Dedifferentiated amniotic fluid mesenchymal stem cell (primary cell): Measurements from ENCODE around the gene SHMT1.
A peak's percentile ranks its signal among the peaks of the same experiment; 100 is the strongest.
"Not testable (repeated sequence)": the region's sequence is repeated elsewhere in the genome, so short reads cannot be mapped to it uniquely, and the experiment has no call there.

Experiments
- DNase-seq: peaks from one replicate; pipeline ENCODE4 v3.0.0-alpha.2; 2016; ENCODE audit errors: extremely low spot score

Gene SHMT1

DNA sequence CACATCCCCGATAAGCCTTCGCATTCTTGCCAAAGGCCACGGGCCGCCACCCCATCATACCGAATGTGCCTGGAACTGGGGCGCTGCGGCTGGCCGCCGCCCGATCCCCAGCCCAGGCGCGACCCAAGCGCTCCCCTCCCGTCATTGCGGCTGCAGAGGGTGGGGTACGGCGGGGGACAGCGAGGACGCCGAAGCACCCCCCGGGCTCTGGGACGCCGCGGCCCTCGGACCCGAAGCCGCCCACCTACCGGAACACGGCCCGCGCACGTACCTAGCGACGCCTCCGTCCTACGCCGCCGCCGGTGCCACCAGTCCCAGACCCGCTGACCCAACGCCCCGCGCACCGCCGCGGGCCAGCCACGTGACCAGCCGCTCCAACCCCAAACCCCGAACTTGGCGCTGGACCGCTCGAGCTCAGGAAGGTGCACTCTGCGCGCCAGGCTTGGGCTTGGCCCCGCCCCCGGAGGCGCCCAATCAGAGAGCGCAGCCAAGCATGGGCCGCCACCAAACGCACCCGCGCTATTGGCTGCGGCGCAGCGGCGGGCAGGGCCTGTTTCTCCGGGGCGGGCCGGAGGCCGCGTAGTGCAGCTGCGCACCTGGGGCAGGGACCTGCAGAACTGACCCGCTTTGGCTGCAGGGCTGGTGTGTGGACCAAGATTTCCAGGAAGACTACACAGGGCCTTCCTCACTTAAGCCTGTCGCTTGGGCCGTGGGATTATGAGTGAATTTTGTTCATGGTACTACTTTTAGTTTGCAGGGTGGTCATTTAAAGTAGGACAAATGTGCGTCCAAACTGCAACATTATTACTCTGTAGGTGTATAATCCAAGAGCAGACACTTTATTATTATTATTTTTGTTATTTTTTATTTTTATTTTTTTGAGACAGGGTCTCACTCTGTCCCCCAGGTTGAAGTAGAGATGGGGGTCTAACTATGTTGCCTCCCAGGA is at the start of gene SHMT1:
TSS of gene SHMT1 (minus strand) at position 450 of the 949 bp plus-strand sequence. CDS start 7,569 bp downstream, outside the sequence.
- peak; percentile 74 for DNase-seq

DNA sequence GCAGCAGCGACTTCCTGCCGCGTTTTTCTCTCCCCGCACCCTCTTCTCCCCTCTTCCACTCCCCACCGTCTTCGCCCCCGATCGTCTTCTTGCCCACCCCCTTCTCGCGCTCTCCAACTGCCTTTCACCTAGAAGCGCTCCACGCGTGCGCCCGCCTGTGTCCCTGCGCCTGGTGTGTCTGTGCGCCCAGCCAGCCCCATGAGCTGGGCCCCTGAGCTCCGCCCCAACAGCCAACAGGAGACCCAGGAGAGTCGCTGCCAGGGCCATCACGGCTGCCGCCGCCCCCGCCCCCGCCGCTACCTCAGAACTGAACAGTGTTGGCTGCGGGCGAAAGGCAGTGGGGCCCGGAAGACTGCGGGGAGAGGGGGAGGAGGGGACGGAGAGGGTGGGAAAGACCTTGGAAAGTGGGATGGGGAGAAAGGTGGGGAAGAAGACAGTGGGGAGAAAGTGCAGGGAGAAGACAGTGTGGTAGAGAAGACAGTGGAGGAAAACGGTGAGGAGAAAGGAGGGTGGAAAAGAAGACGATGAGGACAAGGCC is 48.7 kb upstream of the SHMT1 start:
- not testable (repeated sequence) for DNase-seq

DNA sequence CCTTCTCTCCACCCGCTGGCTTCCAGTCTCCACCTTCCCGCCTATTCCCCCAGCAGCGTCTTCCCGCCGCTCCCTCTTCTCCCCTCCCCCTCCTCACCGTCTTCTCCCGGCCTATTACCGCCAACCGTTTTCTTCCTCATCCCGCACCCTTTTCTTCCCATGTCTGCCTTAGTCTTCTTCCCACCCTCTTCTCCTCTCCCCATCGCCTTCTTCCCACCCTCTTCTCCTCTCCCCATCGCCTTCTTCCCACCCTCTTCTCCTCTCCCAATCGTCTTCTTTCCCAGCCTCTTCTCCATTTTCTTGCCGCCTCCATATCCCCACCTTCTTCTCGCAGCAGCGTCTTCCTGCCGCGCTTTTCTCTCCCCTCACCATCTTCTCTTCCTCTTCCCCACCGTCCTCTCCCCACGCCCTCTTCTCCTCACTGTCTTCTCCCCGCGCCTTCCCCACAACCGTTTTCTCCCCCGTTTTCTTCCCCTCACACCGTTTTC is 48.1 kb upstream of the SHMT1 start:
- not testable (repeated sequence) for DNase-seq

DNA sequence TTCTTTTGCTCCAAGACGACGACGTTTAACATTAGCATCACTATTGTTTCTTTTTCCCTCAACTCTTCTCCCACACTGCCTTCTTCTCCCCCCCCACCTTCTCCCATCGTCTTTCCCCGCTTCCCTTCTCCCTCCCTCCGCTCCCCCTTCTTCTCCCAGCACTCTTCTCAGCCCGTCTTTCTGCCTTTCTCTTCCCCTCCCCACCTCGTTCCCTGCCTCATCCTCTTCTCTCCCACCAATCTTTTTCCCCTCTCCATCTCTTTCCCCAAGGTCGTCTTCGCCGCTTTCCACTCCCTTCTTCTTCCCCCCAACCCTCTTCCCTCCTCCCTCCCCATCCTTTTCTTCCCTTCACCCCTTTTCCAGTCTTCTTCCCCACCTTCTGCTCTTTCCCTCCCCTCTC is 47.4 kb upstream of the SHMT1 start:
- not testable (repeated sequence) for DNase-seq

DNA sequence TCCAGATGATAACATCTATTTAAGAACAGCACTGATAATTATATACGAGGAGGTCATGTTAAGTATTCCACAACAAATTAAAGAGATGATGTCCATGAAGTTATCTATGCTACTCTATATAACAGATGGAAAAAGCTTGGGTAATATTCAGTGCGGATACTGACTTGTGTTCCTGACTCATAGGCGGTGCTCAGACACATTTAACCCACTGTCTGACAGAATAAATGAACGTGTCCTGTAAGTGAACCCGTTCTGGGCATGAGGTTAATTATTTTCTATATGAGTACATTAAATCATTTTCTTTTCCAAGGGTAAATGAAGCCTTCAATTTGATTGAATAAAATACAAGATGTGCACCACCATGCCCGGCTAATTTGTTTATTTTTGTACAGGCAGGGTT is 46.0 kb upstream of the SHMT1 start:
- not testable (repeated sequence) for DNase-seq

DNA sequence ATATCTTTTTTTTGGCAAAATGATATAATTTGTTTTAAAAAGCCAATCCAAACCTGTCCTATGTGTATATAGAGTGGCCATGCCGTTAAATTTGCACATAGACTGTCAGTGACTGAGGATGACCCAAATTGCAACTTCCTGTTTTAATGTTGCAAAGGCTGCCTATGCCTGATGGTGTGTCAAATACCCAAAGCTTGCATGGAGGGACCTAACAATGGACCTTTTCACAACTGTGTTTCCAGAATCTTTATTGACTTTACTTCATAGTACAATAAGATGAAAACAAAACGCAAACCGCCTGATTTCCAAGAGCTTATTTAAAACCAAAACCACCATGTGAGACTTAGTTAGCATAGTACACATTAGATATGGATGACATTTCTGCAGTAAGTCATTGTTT is 45.6 kb upstream of the SHMT1 start:
- DNase-seq = not testable (repeated sequence)

DNA sequence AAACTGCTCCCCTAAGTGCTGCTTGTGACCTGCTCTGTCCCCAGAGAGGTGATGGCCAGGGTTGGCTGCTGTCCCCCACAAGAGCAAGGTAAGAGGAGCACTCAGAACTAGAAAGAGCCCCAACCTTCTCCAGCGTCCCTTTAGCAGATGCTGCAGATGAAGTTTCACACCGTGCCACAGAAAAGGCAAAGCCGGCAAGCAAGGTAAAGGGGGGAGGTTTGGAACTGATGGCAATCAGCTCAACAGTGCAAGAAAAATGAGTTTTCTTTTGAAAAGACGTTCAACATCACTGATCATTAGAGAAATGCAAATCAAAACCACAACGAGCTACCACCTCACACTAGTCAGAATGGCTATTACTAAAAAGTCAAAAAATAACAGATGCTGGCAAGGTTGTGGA is 40.3 kb upstream of the SHMT1 start:
- DNase-seq = not testable (repeated sequence)

DNA sequence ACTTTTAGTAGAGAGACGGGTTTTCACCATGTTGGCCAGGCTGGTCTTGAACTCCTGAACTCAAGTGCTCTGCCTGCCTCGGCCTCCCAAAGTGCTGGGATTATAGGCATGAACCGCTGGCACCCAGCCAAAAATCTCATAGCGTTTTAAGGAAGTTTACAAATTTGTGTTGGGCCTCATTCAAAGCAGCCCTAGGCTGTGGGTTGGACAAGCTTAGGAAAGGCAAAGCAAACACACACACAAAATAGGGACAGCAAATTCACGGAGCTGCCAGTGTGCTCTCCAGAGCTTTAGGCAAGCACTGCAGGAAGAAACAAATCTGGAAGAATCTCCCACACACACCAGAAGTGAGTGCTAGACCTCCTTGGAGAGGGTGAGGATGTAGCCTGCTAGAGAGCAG is 39.8 kb upstream of the SHMT1 start:
- DNase-seq = not testable (repeated sequence)

DNA sequence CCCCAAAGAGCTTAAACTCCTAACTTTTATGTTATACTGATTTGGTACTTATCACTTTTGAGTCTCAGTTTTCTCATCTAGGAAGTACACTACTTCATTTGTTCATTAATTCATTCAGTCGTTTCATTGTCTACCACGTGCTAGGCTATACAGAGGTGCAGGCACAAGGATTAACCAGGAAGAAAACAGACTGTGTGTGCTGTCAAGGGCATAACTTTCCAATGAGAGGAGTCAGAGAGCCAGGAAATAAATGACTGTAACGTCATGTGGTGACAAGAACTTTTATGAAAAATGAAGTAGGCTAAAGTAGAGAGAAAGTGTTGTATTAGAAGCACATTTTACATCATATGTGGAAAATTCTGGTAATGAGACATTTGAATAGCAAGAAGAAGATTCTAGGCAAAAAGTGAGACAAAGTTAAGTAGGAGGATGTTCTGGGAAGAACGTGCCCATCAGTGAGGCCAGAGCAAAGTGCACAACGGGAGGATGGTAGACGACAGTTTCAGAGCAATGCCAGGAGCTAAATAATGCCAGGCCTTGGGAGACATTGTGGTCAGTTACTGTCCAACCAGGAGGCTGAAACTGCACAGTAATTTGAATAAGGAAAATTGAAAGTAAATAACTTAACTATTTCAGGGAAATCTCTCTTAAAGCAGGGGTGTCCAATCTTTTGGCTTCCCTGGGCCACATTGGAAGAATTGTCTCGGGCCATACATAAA is 38.7 kb upstream of the SHMT1 start:
- not testable (repeated sequence) for DNase-seq

DNA sequence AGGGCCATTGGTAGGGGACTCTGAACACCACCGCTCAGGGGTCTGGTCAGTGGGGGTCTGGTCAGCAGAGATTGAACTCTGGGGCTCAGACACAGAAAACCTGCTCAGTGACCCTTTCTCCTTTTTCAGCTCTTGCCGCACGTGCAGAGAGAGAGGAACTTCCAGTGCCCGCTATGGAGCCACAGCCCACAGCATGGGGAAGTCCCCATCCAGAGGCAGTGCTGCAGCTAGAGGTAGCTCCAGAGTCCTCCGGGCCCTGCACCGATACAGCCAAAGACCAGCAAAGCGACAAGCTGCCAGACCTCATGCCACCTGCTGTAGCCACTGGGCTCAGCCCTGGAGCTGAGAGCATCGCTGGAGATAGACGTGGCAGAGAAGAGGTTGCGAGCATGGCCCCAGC is 25.4 kb upstream of the SHMT1 start:
- not testable (repeated sequence) for DNase-seq

DNA sequence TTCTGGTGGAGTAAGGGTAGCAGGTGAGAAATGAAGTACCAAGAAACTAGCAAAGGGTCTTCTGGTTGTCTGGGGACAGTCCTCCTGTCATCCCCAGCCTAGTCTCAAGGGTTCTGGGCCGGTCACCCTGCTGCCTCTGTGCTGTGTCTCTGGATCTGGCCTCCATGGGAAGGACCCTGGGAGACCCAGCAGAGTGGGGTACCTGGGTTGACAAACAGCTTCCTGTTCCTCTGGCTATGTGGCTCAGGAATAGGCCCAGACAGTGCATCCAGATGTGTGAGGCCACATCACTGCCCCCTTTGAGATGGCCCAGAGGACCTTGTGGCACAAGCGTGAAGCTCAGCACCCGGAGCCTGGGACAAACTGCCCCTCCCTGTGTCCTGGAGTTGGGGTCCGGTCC is 24.9 kb upstream of the SHMT1 start:
- DNase-seq = not testable (repeated sequence)

DNA sequence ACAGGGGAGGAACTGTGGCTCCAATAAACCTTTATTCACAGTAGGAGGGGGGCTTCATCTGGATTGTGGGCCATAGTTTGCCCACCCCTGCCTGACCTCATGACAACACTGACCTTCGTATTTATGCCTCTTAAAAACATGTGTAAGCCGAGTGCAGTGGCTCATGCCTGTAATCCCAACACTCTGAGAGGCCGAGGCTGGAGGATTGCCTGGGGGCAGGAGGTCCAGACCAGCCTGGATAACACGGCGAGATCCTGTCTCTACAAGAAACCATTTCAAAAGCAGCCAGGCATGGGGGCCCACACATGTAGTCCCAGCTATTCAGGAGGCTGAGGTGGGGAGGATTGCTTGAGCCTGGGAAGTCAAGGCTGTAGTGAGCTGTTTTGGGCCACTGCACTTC is 24.2 kb upstream of the SHMT1 start:
- DNase-seq = not testable (repeated sequence)

DNA sequence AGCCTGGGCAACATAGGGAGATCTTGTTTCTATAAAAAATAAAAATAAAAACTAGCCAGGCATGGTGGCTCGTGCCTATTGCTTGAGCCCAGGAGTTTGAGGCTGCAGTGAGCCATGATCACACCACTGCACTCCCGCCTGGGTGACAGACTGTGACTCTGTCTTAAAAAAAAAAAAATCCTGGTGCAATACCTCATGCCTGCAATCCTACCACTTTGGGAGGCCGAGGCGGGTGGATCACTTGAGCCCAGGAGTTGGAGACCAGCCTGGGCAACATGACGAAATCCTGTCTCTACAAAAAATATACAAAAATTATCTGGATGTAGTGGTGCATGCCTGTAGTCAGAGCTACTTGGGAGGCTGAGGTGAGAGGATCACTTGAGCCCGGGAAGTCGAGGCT is 20.9 kb upstream of the SHMT1 start:
- not testable (repeated sequence) for DNase-seq

DNA sequence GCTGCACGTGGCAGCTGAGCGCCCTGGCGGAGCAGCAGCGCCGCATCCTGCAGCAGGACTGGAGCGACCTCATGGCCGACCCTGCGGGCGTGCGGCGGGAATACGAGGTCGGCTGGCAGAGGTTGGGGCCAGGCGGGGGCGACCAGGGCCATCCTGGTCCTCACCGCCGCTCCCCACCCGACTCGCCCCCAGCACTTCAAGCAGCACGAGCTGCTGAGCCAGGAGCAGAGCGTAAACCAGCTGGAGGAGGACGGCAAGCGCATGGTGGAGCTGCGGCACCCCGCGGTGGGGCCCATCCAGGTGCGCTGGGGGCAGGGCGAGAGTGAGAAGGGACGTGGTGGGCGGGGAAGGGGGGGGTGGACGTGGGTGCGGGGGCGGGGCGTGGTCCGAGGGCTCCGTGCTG is 19.7 kb upstream of the SHMT1 start:
- DNase-seq = not testable (repeated sequence)

DNA sequence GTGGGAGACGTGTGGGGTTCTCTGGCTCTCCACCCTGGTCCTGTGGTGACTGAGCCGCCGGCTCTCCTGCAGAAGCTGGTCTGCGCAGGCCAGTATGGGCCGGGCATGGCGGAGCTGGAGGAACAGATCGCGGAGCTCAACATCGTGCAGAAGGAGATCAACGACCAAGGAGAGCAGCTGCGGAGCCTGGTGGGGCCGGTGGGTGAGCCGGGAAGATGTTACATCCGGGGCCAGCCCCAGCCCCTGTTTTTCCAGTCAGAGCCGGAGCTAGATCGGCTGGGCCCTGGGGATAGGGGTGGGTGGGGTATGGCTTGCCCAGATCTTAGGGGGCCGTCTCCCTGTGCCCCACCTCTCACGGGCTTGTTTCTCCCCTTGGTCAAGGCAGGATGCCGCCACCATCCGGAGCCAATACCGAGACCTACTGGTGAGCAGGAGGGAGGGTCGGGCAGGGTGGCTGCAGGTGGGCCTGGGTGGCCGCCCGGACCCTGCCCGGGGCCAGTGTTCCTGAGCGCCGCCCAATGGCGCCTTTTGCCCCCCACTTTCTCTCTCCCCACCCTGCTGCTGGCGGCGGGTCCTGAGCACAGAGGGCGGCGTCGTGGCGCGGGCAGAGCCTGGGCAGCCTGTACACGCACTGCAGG is 19.2 kb upstream of the SHMT1 start:
- no peak for DNase-seq

DNA sequence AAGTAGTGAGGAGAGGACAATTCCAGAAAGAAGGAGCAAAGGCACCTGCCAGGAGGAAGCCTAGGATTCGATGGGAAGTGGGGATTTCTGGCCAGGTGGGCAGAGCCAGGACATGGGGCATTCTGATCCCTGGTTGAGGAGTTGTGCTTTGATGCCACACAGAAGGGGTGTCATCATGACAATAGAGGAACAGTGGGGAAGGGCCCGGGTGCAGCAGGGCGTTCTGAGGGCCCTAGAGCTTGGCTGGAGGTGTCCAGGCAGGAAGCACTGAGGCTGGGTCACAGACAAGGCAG is 18.5 kb upstream of the SHMT1 start:
- no peak for DNase-seq

DNA sequence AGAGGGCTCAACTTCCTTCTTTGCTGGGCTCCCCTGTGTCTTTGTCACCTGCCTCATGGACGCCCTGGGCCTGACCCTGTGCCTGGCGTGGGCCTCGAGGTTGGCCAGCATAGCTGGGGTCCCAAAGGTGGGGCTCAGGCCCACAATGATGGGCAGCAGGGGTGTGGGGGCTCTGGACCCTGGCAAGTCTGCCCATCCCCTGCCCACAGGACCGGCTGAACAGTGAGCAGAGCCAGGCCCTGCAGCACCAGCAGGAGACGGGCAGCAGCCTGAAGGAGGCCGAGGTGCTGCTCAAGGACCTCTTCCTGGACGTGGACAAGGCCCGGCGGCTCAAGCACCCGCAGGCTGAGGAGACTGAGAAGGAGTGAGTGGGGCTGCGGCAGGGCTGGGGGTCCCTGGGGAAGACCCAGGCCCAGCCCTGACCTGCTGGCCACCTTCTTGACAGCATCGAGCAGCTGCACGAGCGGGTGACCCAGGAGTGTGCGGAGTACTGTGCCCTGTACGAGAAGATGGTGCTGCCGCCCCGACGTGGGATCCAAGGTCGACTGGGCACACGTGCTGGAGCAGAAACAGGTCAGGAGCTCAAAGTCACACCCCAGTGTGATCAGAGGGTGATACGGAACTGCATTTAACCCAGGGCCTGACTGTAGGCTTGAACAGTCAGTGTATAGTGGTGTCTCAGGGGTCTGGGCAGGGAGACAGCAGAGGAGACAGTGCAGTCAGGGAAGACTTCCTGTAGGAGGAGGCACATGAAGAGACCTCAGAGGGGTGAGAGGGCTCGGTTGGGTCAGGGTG is 18.0 kb upstream of the SHMT1 start:
- DNase-seq = no peak

DNA sequence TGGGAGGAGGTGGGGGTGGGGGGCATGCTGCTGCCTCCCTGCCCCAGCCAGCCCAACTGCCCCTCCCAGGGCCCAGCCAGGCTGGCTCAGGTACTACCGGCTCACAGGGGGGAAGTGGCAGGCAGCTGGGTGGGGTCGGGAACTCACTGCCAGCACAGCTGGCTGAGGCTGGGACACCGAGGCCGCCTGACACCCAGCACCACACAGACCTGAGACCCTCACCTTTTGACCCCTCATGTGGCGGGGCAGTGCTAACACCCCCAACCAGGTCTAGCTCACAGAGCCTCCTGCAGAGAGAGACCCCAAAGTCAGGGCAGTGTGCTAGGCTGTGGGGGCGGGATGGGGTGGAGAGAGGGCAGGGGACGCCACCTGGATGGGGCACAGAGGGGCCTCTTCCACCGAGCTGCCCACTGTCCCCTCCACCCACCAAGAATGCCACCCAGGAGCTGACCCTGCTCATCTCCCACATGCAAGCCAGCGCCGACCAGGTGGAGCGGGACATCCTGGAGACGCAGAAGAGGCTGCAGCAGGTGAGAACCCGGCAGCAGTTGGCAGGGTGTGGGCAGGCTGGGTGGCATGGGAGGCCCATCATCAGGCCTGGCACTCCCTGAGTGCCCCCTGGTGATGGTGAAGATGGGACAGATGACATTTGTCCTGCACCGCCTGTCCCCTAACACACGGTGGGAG is 17.3 kb upstream of the SHMT1 start:
- no peak for DNase-seq

DNA sequence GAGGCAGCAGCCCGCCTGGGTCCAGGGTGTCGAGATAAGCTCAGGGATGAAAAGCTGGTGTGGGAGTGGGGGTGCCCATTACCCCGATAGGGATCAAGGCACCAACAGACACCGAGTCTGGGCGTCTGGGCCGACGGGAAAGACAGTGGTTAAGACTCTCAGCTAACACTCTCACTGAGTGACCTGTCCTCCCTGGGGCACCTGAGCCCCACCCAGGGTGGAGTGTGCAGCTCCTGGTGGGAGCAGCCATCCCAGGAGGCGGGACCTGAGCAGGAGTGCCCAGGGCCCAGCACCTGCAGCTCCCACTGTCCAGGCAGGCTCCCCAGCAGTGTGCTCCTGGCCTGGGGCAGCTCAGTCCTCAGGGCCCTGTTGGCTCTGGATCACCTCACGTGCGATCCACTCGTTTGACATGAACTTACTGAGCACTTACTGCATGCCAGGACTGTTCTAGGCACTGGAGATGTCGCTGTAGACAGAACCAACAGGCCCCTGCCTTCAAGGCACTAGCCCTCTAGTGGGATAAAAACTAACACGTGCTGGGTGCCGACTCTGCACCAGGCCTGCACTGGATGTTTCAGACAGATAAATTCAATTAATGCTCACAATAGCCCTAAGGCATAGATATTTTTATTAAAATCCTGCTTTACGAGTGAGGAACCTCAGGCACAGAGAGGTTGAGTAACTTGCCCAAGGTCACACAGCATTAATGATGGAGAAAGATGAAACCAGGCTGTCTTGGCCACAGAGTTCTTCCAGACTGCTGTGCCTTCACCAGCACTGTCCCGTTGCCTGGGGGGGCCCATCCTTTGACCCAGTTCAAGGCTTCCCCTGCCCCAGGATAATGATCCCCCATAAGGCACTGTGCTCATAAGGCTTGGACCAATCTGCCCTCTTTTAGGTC is 16.1 kb upstream of the SHMT1 start:
- no peak for DNase-seq

DNA sequence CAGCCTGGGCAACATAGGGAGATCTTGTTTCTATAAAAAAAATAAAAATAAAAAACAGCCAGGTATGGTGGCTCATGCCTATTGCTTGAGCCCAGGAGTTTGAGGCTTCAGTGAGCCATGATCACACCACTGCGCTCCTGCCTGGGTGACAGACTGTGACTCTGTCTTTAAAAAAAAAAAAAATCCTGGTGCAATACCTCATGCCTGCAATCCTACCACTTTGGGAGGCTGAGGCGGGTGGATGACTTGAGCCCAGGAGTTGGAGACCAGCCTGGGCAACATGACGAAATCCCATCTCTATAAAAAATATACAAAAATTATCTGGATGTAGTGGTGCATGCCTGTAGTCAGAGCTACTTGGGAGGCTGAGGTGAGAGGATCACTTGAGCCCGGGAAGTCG is 15.3 kb upstream of the SHMT1 start:
- not testable (repeated sequence) for DNase-seq
